GM23338 (cell line): ENCODE results near the gene KCNK17.

Experiments
- CREB1 ChIP-seq: fragments of 250-450 bp; sonication (Bioruptor Pico); IDR thresholded peaks from 2 replicates; pipeline ENCODE4 v1.5.0; 2020; ENCODE audit warnings: low read depth, mild to moderate bottlenecking, moderate library complexity
- EZH2 ChIP-seq: fragments of 200-600 bp; sonication (generic); IDR thresholded peaks from one replicate; pipeline ENCODE4 v1.8.0; 2017; ENCODE audit warnings: antibody characterized with exemption, mild to moderate bottlenecking, low read depth; ENCODE audit not compliant: unreplicated experiment
- EZH2phosphoT487 ChIP-seq: fragments of 200-600 bp; sonication (generic); IDR thresholded peaks from one replicate; pipeline ENCODE4 v1.8.1; 2018; ENCODE audit warnings: antibody characterized with exemption; ENCODE audit not compliant: unreplicated experiment
- TF ChIP-seq, protein P1 (sequence below), 2 experiments: fragments of 200-600 bp in 1 of 2; sonication (generic) in 1 of 2; conservative IDR thresholded peaks; 2 replicates each; pipeline versions ENCODE4 v1.5.1 to v1.6.1; 2016 to 2017; ENCODE audit warnings: antibody characterized with exemption in 2 of 2, low read depth in 2 of 2, mild to moderate bottlenecking in 2 of 2, moderate library complexity in 1 of 2
- TF ChIP-seq, protein P2 (sequence below): IDR thresholded peaks from one replicate; pipeline ENCODE4 v1.6.1; 2018; ENCODE audit warnings: antibody characterized with exemption; ENCODE audit not compliant: unreplicated experiment

GRCh38 chr6:39260456-39260855 is 53.8 kb downstream of the KCNK17 start:
- TF ChIP-seq, protein P1, sequence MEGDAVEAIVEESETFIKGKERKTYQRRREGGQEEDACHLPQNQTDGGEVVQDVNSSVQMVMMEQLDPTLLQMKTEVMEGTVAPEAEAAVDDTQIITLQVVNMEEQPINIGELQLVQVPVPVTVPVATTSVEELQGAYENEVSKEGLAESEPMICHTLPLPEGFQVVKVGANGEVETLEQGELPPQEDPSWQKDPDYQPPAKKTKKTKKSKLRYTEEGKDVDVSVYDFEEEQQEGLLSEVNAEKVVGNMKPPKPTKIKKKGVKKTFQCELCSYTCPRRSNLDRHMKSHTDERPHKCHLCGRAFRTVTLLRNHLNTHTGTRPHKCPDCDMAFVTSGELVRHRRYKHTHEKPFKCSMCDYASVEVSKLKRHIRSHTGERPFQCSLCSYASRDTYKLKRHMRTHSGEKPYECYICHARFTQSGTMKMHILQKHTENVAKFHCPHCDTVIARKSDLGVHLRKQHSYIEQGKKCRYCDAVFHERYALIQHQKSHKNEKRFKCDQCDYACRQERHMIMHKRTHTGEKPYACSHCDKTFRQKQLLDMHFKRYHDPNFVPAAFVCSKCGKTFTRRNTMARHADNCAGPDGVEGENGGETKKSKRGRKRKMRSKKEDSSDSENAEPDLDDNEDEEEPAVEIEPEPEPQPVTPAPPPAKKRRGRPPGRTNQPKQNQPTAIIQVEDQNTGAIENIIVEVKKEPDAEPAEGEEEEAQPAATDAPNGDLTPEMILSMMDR (conservative IDR thresholded peaks at IDR 0.05; ENCODE audit: low read depth in 2 of 2): no peak
- TF ChIP-seq EZH2 (no peak), EZH2phosphoT487 (no peak), CREB1 (no peak)
- TF ChIP-seq, protein P2, sequence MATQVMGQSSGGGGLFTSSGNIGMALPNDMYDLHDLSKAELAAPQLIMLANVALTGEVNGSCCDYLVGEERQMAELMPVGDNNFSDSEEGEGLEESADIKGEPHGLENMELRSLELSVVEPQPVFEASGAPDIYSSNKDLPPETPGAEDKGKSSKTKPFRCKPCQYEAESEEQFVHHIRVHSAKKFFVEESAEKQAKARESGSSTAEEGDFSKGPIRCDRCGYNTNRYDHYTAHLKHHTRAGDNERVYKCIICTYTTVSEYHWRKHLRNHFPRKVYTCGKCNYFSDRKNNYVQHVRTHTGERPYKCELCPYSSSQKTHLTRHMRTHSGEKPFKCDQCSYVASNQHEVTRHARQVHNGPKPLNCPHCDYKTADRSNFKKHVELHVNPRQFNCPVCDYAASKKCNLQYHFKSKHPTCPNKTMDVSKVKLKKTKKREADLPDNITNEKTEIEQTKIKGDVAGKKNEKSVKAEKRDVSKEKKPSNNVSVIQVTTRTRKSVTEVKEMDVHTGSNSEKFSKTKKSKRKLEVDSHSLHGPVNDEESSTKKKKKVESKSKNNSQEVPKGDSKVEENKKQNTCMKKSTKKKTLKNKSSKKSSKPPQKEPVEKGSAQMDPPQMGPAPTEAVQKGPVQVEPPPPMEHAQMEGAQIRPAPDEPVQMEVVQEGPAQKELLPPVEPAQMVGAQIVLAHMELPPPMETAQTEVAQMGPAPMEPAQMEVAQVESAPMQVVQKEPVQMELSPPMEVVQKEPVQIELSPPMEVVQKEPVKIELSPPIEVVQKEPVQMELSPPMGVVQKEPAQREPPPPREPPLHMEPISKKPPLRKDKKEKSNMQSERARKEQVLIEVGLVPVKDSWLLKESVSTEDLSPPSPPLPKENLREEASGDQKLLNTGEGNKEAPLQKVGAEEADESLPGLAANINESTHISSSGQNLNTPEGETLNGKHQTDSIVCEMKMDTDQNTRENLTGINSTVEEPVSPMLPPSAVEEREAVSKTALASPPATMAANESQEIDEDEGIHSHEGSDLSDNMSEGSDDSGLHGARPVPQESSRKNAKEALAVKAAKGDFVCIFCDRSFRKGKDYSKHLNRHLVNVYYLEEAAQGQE: no peak
